ENCODE data around the gene GABRB2. TPM values are rescaled to one million over a fixed set of nuclear protein-coding genes. Genes with fewer than 3 reads are reported as not detected.

GABRB2 gene
- total and polyA plus RNA-seq, 2 of the 13 experiments (the other 11 are each of a cell fraction or from before 2014, with no cell fraction given): 0.01 TPM; not detected in 1

DNA sequence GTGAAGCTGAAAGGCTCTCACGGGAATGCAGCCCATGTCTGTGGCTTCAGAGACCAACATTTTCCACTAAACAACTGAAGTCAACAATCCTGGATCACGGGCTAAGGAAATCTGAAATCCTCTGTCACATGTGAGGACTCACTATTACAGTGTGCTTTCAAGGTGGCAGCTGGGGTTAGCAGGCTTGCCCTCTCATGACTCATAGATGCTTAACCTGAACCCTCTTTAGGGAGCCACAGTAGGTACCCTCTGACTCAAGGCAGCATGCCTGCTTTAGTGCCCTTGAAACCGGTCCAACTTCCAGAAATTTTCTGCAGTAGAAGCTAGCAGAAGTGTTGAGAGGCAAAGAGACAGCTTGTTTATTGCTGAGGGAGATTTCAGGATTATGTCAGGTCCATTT lies 232.5 kb downstream of the GABRB2 start:
- no TSS peak for BruUV-seq (replicated peaks)
- Histone ChIP-seq H2AFZ (ENCODE audit: low read length) (no peak overlapping the region), H3K27me3 (ENCODE audit: control insufficient read depth in 1 of 2, insufficient read depth in 2 of 2, low read length in 2 of 2) (no peaks in the 10 kb centered on the region), H3K9me3 (ENCODE audit: low read length) (no peaks in the 10 kb centered on the region), H3K27ac (ENCODE audit: extremely low read length, insufficient read depth, low read length) (no peak overlapping the region), H3K36me3 (replicated peaks in 1 of 2; ENCODE audit: control insufficient read depth in 1 of 2, insufficient read depth in 2 of 2, low read length in 2 of 2) (no peaks in the 10 kb centered on the region), H3K9ac (ENCODE audit: insufficient read depth, low read depth, low read length) (no peak overlapping the region), H3K4me2 (ENCODE audit: low read depth, low read length) (no peak overlapping the region), H3K4me1 (ENCODE audit: insufficient read depth, low read length) (no peaks in the 10 kb centered on the region), H4K20me1 (ENCODE audit: insufficient read depth, low read length) (no peaks in the 10 kb centered on the region), H3K79me2 (ENCODE audit: insufficient read depth, low read length) (no peaks in the 10 kb centered on the region), H3K4me3 (replicated peaks in 1 of 3; ENCODE audit: insufficient read depth in 1 of 3, low read depth in 2 of 3, low read length in 3 of 3) (no peak overlapping the region)
- intact Hi-C loops (cut with micrococcal nuclease; ENCODE audit: unreplicated experiment) (no loop called here), in situ Hi-C loops (cut with HindIII; ENCODE audit: extremely low pct_ligation_motif_present, low pct_unique_long_range_greater_than_20kb) (no loop called here)
- FAIRE-seq (no peak), ATAC-seq (no peak), DNase-seq (ENCODE audit: low spot score) (no peak)
- WGBS (ENCODE audit: low lambda C conversion rate): 0% methylated on average over 3 of the region's 3 CpGs
- ChIA-PET CTCF (ENCODE audit: low intra/inter-chr PET ratio, low total read pairs) (no interaction called here), POLR2A (no interaction called here)
- no peak for TF ChIP-seq ZNF550 (CRISPR knock-in tag; IDR thresholded peaks at IDR 0.05; ENCODE audit: borderline replicate concordance)

DNA sequence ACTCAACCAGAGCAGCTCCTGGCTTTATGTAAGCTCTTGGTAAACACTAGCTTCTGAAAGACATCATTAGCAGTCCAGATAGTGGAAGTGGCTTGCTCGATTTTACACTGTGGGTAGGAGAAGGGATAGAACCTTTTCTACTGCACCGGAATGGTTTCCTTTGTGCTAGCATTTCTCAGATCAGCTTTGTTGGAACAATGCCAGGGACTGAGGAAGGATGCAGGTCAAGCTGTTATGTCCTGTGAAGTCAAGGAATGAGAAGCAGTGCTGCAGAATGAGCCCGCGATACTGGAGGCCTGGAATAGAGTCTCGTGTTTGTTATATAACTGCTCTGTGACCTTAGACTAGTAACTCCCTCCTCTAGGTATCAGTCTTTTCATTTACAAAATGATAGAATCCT lies 233.6 kb downstream of the GABRB2 start:
- ChIA-PET POLR2A (no interaction called here), CTCF (ENCODE audit: low intra/inter-chr PET ratio, low total read pairs) (no interaction called here)
- FAIRE-seq: no peak

More for the DNA sequence above, 233.6 kb downstream of the GABRB2 start:
- intact Hi-C loops (cut with micrococcal nuclease; ENCODE audit: unreplicated experiment): no loop called here
- H3K27me3 ChIP-seq (ENCODE audit: control insufficient read depth in 1 of 2, insufficient read depth in 2 of 2, low read length in 2 of 2): no peaks in the 10 kb centered on the region
- H4K20me1 ChIP-seq (ENCODE audit: insufficient read depth, low read length): no peaks in the 10 kb centered on the region
- no peak overlapping the region for H3K4me2 ChIP-seq (ENCODE audit: low read depth, low read length)
- no peaks in the 10 kb centered on the region for H3K36me3 ChIP-seq (replicated peaks in 1 of 2; ENCODE audit: control insufficient read depth in 1 of 2, insufficient read depth in 2 of 2, low read length in 2 of 2)
- no peaks in the 10 kb centered on the region for H3K79me2 ChIP-seq (ENCODE audit: insufficient read depth, low read length)
- ATAC-seq (no peak), DNase-seq (ENCODE audit: low spot score) (no peak)
- H3K27ac ChIP-seq (ENCODE audit: extremely low read length, insufficient read depth, low read length): no peak overlapping the region
- H3K4me3 ChIP-seq (replicated peaks in 1 of 3; ENCODE audit: insufficient read depth in 1 of 3, low read depth in 2 of 3, low read length in 3 of 3): no peak overlapping the region
- H3K9me3 ChIP-seq (ENCODE audit: low read length): no peaks in the 10 kb centered on the region
- 44% methylated on average over 5 of the region's 5 CpGs for WGBS (ENCODE audit: low lambda C conversion rate)
- TF ChIP-seq PHF20 (CRISPR knock-in tag; IDR thresholded peaks at IDR 0.05): no peak
- no peak for TF ChIP-seq CCDC6 (CRISPR knock-in tag; IDR thresholded peaks at IDR 0.05)
- TF ChIP-seq, protein P1, sequence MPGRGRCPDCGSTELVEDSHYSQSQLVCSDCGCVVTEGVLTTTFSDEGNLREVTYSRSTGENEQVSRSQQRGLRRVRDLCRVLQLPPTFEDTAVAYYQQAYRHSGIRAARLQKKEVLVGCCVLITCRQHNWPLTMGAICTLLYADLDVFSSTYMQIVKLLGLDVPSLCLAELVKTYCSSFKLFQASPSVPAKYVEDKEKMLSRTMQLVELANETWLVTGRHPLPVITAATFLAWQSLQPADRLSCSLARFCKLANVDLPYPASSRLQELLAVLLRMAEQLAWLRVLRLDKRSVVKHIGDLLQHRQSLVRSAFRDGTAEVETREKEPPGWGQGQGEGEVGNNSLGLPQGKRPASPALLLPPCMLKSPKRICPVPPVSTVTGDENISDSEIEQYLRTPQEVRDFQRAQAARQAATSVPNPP (CRISPR knock-in tag; IDR thresholded peaks at IDR 0.05): no peak
- TF ChIP-seq SOX6 (IDR thresholded peaks at IDR 0.05): no peak
- no peak for TF ChIP-seq SOX6 (CRISPR knock-in tag; IDR thresholded peaks at IDR 0.05)
- TF ChIP-seq, protein P2, sequence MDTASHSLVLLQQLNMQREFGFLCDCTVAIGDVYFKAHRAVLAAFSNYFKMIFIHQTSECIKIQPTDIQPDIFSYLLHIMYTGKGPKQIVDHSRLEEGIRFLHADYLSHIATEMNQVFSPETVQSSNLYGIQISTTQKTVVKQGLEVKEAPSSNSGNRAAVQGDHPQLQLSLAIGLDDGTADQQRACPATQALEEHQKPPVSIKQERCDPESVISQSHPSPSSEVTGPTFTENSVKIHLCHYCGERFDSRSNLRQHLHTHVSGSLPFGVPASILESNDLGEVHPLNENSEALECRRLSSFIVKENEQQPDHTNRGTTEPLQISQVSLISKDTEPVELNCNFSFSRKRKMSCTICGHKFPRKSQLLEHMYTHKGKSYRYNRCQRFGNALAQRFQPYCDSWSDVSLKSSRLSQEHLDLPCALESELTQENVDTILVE (CRISPR knock-in tag; IDR thresholded peaks at IDR 0.05): no peak
- no peak for TF ChIP-seq ZNF775 (CRISPR knock-in tag; IDR thresholded peaks at IDR 0.05; ENCODE audit: borderline replicate concordance)
- BruUV-seq (replicated peaks): no TSS peak
- no peak overlapping the region for H2AFZ ChIP-seq (ENCODE audit: low read length)
- in situ Hi-C loops (cut with HindIII; ENCODE audit: extremely low pct_ligation_motif_present, low pct_unique_long_range_greater_than_20kb): no loop called here
- no peaks in the 10 kb centered on the region for H3K4me1 ChIP-seq (ENCODE audit: insufficient read depth, low read length)
- no peak overlapping the region for H3K9ac ChIP-seq (ENCODE audit: insufficient read depth, low read depth, low read length)
